Stimulated activated memory B cell treated with anti-CD40 and anti-IgM and Interleukin-4, amounts not matched to agents 10 μg/mL and 1 μg/mL and 100 μg/mL, for 72 hours (primary cell): ENCODE data around the gene LPP.

ENCODE experiments used
- ATAC-seq: fragments of 150-1000 bp; cut with Tn5 transposase; 2 replicates; pipeline ENCODE4 v1.10.0; 2021
- H3K27ac Mint-ChIP-seq: one replicate; pipeline ENCODE4 v1.8.0; 2022; ENCODE audit warnings: mild to moderate bottlenecking, mixed read lengths
- H3K27me3 Mint-ChIP-seq: one replicate; pipeline ENCODE4 v1.8.0; 2022; ENCODE audit warnings: mixed read lengths
- H3K36me3 Mint-ChIP-seq: one replicate; pipeline ENCODE4 v1.8.0; 2022; ENCODE audit warnings: mixed read lengths
- H3K4me1 Mint-ChIP-seq: one replicate; pipeline ENCODE4 v1.8.0; 2022; ENCODE audit warnings: mixed read lengths
- H3K4me3 Mint-ChIP-seq: one replicate; pipeline ENCODE4 v1.8.0; 2022; ENCODE audit warnings: mild to moderate bottlenecking, moderate library complexity, mixed read lengths
- H3K9me3 Mint-ChIP-seq: one replicate; pipeline ENCODE4 v1.8.0; 2022; ENCODE audit warnings: mixed read lengths

LPP gene

DNA sequence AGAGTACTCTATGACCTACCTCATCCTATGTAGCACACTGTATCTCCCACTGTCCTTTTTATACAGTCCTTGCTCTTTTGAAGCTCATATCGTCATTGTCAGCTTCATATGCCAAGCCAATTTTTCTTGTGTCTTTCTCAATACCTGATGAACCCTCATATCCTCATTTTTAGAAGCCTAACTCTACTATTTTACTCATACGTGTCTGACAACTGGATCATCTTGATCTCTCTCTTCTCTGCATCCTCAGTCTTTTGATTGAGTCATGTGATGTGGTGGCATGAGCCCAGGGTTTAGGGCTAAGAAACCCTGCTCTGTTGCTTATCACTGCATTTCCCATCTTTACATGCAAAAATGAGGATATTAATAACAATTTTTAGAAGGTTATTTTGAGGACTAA is 352.0 kb downstream of the LPP start:
- H3K27ac Mint-ChIP-seq, result no peak overlapping the region
- ATAC-seq, result no peak
- H3K9me3 Mint-ChIP-seq, result peaks cover 25% of the 10 kb centered on the region
- peaks cover 43% of the 10 kb centered on the region for H3K36me3 Mint-ChIP-seq
- no peak overlapping the region for H3K4me3 Mint-ChIP-seq
- no peaks in the 10 kb centered on the region for H3K27me3 Mint-ChIP-seq
- H3K4me1 Mint-ChIP-seq, result peaks cover 27% of the 10 kb centered on the region

DNA sequence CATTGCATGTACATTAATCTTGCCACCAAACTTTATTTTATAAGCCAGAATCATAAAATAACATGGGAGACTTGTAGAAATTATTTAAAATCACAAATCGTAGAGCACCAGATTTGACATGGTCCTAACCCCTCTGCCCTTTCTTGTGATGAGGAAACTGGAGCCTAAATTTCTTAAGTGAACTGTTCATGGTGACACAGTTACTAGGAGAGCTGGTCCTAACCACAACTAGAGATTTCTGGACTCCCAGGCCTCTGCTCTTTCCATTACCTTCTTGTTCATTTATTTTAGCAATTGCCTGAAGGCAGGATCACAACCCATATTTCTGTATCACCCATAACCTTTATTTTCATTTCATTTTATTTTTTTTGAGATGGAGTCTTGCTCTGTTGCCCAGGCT is 352.5 kb downstream of the LPP start:
- Mint-ChIP-seq H3K36me3 (peaks cover 39% of the 10 kb centered on the region), H3K27me3 (no peaks in the 10 kb centered on the region)

GRCh38 chr3:188507244-188507720 is 353.3 kb downstream of the LPP start:
- Mint-ChIP-seq H3K4me1 (peaks cover 27% of the 10 kb centered on the region), H3K27me3 (no peaks in the 10 kb centered on the region), H3K9me3 (peaks cover 21% of the 10 kb centered on the region), H3K4me3 (no peak overlapping the region), H3K36me3 (peaks cover 40% of the 10 kb centered on the region), H3K27ac (no peak overlapping the region)
- no peak for ATAC-seq

More for the DNA sequence above, 352.5 kb downstream of the LPP start:
- no peak overlapping the region for H3K4me3 Mint-ChIP-seq
- peaks cover 23% of the 10 kb centered on the region for H3K9me3 Mint-ChIP-seq
- ATAC-seq, result no peak
- H3K4me1 Mint-ChIP-seq, result peaks cover 27% of the 10 kb centered on the region
- no peak overlapping the region for H3K27ac Mint-ChIP-seq

DNA sequence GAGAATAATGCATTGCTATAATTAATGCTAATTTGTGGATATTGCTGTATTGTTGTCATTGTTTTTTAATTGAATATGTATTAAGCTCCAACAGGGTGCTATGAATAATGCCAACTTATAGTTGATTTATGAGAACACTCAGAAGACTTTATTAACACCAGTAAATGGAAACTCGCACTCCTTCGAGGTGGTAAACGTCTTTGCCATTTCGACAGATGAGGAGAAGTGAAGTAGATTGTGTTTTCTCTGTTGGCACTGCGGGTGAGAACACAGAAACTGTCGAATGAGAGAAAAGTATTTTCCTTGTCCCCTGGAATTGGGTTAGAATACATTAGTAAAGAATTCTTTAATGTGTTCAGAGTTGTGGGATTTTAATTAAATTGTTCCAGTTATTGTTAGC is 354.5 kb downstream of the LPP start:
- H3K9me3 Mint-ChIP-seq, result peaks cover 20% of the 10 kb centered on the region
- peaks cover 27% of the 10 kb centered on the region for H3K4me1 Mint-ChIP-seq
- ATAC-seq, result no peak
- no peak overlapping the region for H3K4me3 Mint-ChIP-seq
- no peaks in the 10 kb centered on the region for H3K27me3 Mint-ChIP-seq
- peaks cover 36% of the 10 kb centered on the region for H3K36me3 Mint-ChIP-seq
- H3K27ac Mint-ChIP-seq, result no peak overlapping the region

GRCh38 chr3:188509316-188509715 is 355.4 kb downstream of the LPP start:
- no peak for ATAC-seq
- H3K4me3 Mint-ChIP-seq, result no peak overlapping the region
- H3K36me3 Mint-ChIP-seq, result peaks cover 27% of the 10 kb centered on the region
- peaks cover 13% of the 10 kb centered on the region for H3K9me3 Mint-ChIP-seq
- peaks cover 27% of the 10 kb centered on the region for H3K4me1 Mint-ChIP-seq
- H3K27me3 Mint-ChIP-seq, result no peaks in the 10 kb centered on the region
- H3K27ac Mint-ChIP-seq, result no peak overlapping the region

DNA sequence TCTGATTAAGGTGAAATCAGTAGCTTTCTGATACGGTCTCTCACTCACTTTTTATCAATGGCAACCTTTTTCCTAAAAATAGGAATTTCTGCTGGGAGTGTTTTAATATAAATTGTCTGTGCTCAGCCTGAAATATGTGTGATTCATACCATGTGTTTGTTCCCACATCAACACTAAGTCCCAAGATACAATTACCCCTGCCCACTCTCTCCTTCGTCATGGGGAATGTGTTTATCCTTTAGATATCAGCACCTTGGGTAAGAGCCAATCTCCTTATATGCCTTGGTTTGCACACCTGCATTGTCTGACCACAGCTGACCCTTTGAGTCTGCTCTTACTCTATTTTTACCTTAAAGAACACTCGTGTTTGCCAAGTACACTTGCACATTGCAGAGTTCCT is 356.4 kb downstream of the LPP start:
- H3K27me3 Mint-ChIP-seq, result no peaks in the 10 kb centered on the region
- no peak for ATAC-seq
- peaks cover 20% of the 10 kb centered on the region for H3K36me3 Mint-ChIP-seq
- no peak overlapping the region for H3K4me3 Mint-ChIP-seq
- H3K4me1 Mint-ChIP-seq, result peaks cover 22% of the 10 kb centered on the region
- H3K9me3 Mint-ChIP-seq, result peaks cover 7% of the 10 kb centered on the region
- no peak overlapping the region for H3K27ac Mint-ChIP-seq

DNA sequence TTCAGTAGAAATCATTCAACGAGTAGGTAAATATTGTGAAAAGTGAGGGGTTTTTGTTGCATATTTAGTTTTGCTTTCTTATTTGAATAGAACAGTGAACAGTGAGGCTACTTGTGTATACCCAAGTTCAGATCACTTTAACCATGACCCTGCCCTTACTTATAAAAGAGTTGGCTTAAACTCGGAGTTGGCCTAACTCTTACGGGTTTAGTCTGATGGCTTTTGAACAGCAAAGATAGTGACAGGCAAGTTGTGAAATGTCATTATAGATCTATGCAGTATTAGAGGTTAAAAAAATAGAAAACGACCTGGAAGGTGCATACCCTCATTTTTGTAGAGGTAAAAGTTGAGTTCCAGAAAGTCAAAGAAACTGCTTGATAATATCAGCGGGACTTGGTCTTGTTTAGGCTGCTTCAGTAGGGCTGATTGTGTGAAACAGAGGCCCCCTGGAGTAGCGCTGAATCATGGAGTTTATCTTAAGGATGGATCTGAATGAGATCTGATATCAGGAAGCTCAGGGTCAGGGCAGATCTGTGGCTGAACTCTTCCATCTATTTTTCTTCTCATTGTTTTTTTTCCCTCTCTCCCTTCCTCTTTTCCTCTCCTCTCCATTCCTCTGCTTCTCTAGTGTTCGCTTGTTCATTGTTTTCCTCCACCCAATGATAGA is 359.8 kb downstream of the LPP start:
- Mint-ChIP-seq H3K27ac (no peak overlapping the region), H3K4me3 (no peak overlapping the region), H3K36me3 (peaks cover 16% of the 10 kb centered on the region), H3K4me1 (no peaks in the 10 kb centered on the region), H3K9me3 (no peaks in the 10 kb centered on the region), H3K27me3 (no peaks in the 10 kb centered on the region)
- ATAC-seq, result no peak

DNA sequence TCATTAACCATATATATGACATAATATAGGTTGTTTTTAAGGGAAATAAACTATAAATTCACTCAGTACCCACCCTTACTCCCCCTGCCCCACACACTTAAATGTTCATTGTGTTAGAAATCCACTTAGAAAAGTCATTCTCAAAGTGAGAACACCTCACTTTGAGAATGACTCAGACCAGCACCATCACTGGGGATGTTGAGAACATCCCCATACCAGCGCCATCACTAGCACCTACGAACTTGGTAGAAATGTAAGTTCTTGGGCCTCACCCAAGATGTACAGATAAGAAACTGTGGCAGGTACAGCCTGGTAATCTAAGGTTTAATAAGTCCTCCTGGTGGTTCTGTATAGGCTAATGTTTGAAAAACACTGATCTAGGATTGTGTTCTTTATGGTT is 362.6 kb downstream of the LPP start:
- no peak overlapping the region for H3K4me3 Mint-ChIP-seq
- no peaks in the 10 kb centered on the region for H3K9me3 Mint-ChIP-seq
- no peak overlapping the region for H3K27ac Mint-ChIP-seq
- peaks cover 10% of the 10 kb centered on the region for H3K36me3 Mint-ChIP-seq
- H3K27me3 Mint-ChIP-seq, result no peaks in the 10 kb centered on the region
- no peaks in the 10 kb centered on the region for H3K4me1 Mint-ChIP-seq
- ATAC-seq, result no peak

- Mint-ChIP-seq H3K27ac (no peak overlapping the region), H3K4me1 (no peaks in the 10 kb centered on the region), H3K27me3 (no peaks in the 10 kb centered on the region), H3K36me3 (peaks cover 5% of the 10 kb centered on the region), H3K9me3 (no peaks in the 10 kb centered on the region), H3K4me3 (no peak overlapping the region)
- ATAC-seq, result no peak
These were observed 364.5 kb downstream of the LPP start for GRCh38 chr3:188518416-188518815.

DNA sequence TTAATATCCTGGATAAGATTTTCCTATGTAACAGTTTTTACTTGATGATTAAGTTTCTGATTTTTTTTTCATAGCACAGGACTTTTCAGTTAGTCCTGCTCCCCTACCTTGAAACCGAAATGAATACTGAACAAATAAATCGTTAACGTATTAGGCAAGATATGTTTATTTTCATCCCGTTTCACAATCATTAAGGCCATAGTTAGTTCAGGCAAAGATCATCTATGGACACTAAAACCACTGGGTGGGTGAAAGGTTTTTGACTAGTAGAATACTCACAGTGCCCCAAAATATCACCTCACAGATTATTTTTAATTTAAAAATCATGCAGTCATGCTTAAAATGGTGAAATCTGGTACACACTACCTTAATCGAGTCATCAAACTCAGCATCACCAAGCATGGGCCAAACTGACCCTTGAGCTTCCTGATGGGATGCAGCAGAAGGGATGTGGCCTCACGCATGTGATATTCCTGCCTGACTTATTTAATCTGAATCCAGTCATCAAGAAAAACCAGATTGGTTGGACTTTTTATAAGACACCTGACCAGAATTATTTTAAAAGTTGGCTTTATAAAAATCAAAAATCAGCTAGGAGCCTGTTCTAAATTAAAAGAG is 365.0 kb downstream of the LPP start:
- no peak for ATAC-seq
- Mint-ChIP-seq H3K36me3 (peaks cover 8% of the 10 kb centered on the region), H3K9me3 (no peaks in the 10 kb centered on the region), H3K4me1 (peaks cover 3% of the 10 kb centered on the region), H3K4me3 (no peak overlapping the region), H3K27me3 (no peaks in the 10 kb centered on the region), H3K27ac (no peak overlapping the region)

DNA sequence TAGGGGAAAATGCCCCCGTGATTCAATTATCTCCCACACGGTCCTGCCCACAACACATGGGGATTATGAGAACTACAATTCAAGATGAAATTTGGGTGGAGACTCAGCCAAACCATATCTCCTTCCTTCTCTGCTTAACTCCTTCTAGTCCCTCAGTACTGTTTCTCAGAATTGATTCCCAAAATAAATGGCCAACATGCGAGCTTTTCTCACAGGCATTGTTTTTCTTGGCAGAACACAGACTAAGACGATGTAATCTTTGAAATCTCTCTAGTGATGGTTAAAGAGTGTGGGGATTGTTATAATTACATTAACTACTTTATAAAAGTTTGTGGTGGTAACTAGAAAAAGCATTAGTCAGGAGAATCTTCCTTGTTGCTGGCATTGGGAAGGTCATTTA is 366.5 kb downstream of the LPP start:
- Mint-ChIP-seq H3K4me3 (no peak overlapping the region), H3K9me3 (no peaks in the 10 kb centered on the region), H3K4me1 (peaks cover 13% of the 10 kb centered on the region), H3K27me3 (no peaks in the 10 kb centered on the region), H3K36me3 (peaks cover 24% of the 10 kb centered on the region), H3K27ac (no peak overlapping the region)
- no peak for ATAC-seq

- Mint-ChIP-seq H3K4me3 (no peak overlapping the region), H3K4me1 (peaks cover 23% of the 10 kb centered on the region), H3K9me3 (no peaks in the 10 kb centered on the region), H3K27ac (no peak overlapping the region), H3K27me3 (no peaks in the 10 kb centered on the region), H3K36me3 (peaks cover 38% of the 10 kb centered on the region)
- no peak for ATAC-seq
These were observed 368.2 kb downstream of the LPP start for GRCh38 chr3:188522115-188522514.

- Mint-ChIP-seq H3K9me3 (no peaks in the 10 kb centered on the region), H3K4me3 (no peak overlapping the region), H3K27me3 (no peaks in the 10 kb centered on the region), H3K4me1 (peaks cover 23% of the 10 kb centered on the region), H3K36me3 (peaks cover 33% of the 10 kb centered on the region), H3K27ac (no peak overlapping the region)
- no peak for ATAC-seq
These were observed 369.3 kb downstream of the LPP start for GRCh38 chr3:188523291-188523690.

DNA sequence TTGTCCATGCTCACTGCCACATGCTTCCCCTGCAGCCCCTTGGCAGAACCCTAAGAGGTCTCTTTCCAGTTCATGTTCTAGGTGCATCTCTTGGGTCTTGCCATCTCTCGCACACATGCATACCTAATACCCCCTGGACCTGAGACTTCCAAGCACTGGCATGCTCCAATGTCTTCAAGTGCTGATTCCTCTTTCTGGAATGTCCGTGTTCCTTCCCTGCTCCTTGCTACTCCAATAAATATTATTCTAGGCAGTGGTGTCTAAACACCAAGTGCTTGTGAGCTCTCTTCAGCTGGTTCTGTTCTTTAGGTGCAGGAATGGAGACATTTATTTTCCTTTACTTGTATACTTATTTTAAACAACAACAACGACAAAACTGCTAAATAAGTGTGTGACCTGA is 370.1 kb downstream of the LPP start:
- no peak overlapping the region for H3K4me3 Mint-ChIP-seq
- no peaks in the 10 kb centered on the region for H3K27me3 Mint-ChIP-seq
- no peak for ATAC-seq
- peaks cover 33% of the 10 kb centered on the region for H3K36me3 Mint-ChIP-seq
- no peaks in the 10 kb centered on the region for H3K9me3 Mint-ChIP-seq
- H3K27ac Mint-ChIP-seq, result no peak overlapping the region
- peaks cover 23% of the 10 kb centered on the region for H3K4me1 Mint-ChIP-seq

DNA sequence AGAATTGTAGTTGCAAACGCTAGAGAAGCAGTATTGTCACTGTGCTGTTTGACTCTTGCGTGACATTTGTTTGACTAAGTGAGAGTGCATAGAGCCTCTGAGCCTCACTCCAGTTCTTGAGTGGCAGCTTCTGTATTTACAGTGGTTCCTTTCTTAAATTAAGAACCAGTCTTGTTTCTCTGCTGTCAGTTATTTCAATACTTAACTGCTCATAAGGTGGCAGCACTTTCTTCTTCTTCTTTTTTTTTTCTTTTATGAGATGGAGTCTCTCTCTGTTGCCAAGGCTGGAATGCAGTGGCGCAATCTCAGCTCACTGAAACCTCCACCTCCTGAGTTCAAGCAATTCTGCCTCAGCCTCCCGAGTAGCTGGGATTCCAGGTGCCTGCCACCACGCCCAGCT is 372.1 kb downstream of the LPP start:
- H3K4me3 Mint-ChIP-seq, result no peak overlapping the region

DNA sequence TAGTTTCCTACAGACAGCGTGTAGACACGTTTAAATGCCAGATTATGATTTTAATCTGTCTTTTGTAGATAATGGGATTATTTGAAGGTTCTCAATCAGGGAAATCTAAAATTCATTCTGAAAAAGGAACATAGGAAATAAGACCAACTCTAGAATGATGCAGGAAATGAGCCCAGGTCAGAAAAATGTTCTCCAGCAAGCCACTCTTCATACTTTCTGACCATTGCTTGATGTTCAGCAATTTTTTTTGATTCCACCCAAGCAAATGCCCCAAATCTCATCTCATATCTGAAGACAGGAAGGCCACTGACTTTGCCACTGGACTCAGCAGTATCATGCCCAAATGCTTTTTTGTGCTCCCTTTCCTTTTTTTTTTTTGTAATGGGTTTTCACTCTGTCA is 373.4 kb downstream of the LPP start:
- no peak overlapping the region for H3K4me3 Mint-ChIP-seq
- peaks cover 40% of the 10 kb centered on the region for H3K36me3 Mint-ChIP-seq
- H3K27ac Mint-ChIP-seq, result no peak overlapping the region
- no peak for ATAC-seq
- H3K4me1 Mint-ChIP-seq, result peaks cover 23% of the 10 kb centered on the region
- H3K27me3 Mint-ChIP-seq, result no peaks in the 10 kb centered on the region
- H3K9me3 Mint-ChIP-seq, result no peaks in the 10 kb centered on the region

More for the DNA sequence above, 372.1 kb downstream of the LPP start:
- Mint-ChIP-seq H3K27ac (peak overlapping the region; percentile 17), H3K9me3 (no peaks in the 10 kb centered on the region), H3K27me3 (no peaks in the 10 kb centered on the region), H3K36me3 (peaks cover 40% of the 10 kb centered on the region), H3K4me1 (peaks cover 23% of the 10 kb centered on the region)
- no peak for ATAC-seq
